Psoas muscle (tissue), 8 donors: Measurements from ENCODE around the gene PLA1A. TPM values are rescaled to one million over a fixed set of nuclear protein-coding genes. Genes with fewer than 3 reads are reported as not detected.

ENCODE experiments used
- ATAC-seq, 4 donors: fragments of 200-7000 bp; cut with Tn5 transposase; one replicate each; pipeline ENCODE4 v1.9.1; 2020; ENCODE audit warnings: moderate library complexity in 3 of 4, mild to moderate bottlenecking in 2 of 4
- DNase-seq, 2 donors: peaks; one replicate each; pipeline ENCODE4 v3.0.0-alpha.2; 2020
- H3K27ac ChIP-seq: fragments of 200-600 bp; one replicate; pipeline ENCODE4 v1.8.0; 2022
- H3K27me3 ChIP-seq, 3 donors: fragments of 200-600 bp in 1 of 3; one replicate each; pipeline versions ENCODE4 v1.6.1 to v1.8.0; 2013 to 2022; ENCODE audit warnings: low read length in 2 of 3, mild to moderate bottlenecking in 2 of 3, moderate library complexity in 1 of 3; ENCODE audit not compliant: insufficient read depth in 3 of 3
- H3K36me3 ChIP-seq, 2 donors: fragments of 200-600 bp in 1 of 2; one replicate each; pipeline versions ENCODE4 v1.6.1 to v1.8.0; 2013 to 2022; ENCODE audit warnings: low read depth in 1 of 2, mild to moderate bottlenecking in 1 of 2, moderate library complexity in 1 of 2; ENCODE audit not compliant: insufficient read depth in 1 of 2
- H3K4me1 ChIP-seq: fragments of 200-600 bp; one replicate; pipeline ENCODE4 v1.8.0; 2022
- H3K4me3 ChIP-seq: fragments of 200-600 bp; one replicate; pipeline ENCODE4 v1.8.0; 2022; ENCODE audit warnings: mild to moderate bottlenecking
- H3K9me3 ChIP-seq: fragments of 200-600 bp; one replicate; pipeline ENCODE4 v1.8.0; 2022
- WGBS, 3 donors: extraction: QIAGEN DNeasy Blood & Tissue Kit; methylation state at CpG; one replicate each; pipeline versions ENCODE4 v1.1.6 to v1.1.7; 2013; 5-methylcytosine and 5-hydroxymethylcytosine counted together
- intact Hi-C, 2 donors: fragments of 100-400 bp; cut with DNase I; formaldehyde crosslinking; loops; one replicate each; pipeline versions ENCODE4 v1.11.0 to v1.14.2; 2022
- polyA plus RNA-seq, 3 donors: library from polyadenylated mRNA; stranded (reverse); fragments of 200-250 nt; gene quantifications; one replicate each; pipeline ENCODE4 v1.2.3, GENCODE V29; 2013
- total RNA-seq, 4 donors: library from RNA; stranded (reverse); fragmentation: NEBNext Ultra II Directional in 2 of 4; extraction: Animal tissue kit (Norgen Biotek cat#: 25700) in 2 of 4; gene quantifications; one replicate each; pipeline versions ENCODE4 v1.2.1 to v1.2.4, GENCODE V29; 2021 to 2023
- TF ChIP-seq, protein P1 (sequence below): fragments of 200-600 bp; IDR thresholded peaks from one replicate; pipeline ENCODE4 v1.8.0; 2022; ENCODE audit warnings: antibody characterized with exemption
- donor health status: healthy with polysubstance abuse.
- donor health status: DM: no; HTN: no; CAD: no; lungs with moderate emphysema.
- donor health status: Bipolar disorder and iron deficiency.
- donor health status: healthy.
- donor health status: DM: yes; HTN: yes; CAD: no.
- donor health status: DM: no; HTN: no; CAD: no.
- donor health status: DM: no; HTN: no; CAD: no.
- donor health status: DM: yes; HTN: yes; CAD: no.

The PLA1A gene
- total and polyA plus RNA-seq, 7 donors, result 1.1 to 11.7 (median 2.5) TPM

DNA sequence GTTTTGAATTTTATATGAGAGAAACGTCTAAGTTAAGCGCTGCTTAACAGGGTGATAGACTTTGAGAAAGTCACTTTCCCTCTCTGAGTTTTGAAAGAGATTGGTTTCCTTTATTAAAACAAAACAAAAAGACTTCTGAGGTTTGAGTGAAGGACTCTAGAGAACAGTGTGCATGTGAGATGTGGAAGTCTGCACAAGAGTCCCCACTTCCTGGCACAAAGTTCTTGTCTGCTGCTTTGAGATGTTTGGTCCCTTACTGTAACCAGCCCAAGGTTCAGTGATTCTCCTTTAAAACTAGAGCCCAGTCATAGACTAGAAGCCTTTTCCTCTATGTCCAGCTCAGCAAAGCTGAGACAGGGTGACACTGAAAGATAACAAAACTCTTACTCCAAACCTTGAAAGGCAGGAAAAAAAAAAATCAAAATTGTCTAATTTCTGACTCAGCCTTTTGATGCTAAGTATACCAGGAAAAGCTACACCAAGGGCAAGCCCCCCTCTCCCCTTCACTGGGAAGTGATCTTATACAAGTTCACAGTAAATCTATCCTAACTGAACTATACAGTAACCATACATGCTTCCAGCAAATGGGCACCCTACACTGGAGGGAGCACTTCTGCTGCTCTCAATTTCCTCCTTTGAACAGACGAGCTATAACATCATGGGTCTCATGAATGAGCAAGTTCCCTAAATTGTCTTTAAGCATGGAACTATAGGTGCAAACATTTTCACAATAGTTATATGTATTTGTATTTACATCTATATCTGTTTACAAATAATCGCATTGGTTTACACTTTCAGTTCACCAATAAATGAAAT, 60.4 kb downstream of the PLA1A start:
- ATAC-seq (no peak), DNase-seq (no peak)
- H3K36me3 ChIP-seq, result peaks cover 3 to 40% of the 10 kb centered on the region in 2 donors
- peaks cover 44% of the 10 kb centered on the region for H3K4me1 ChIP-seq
- peak overlapping the region; percentile 71 for H3K4me3 ChIP-seq
- no peaks in the 10 kb centered on the region for H3K27me3 ChIP-seq
- 61 to 64% (median 64%) methylated on average over 4 of the region's 4 CpGs for WGBS, 3 donors
- H3K27ac ChIP-seq, result peak overlapping the region; percentile 97
- H3K9me3 ChIP-seq, result no peaks in the 10 kb centered on the region
- TF ChIP-seq, protein P1, sequence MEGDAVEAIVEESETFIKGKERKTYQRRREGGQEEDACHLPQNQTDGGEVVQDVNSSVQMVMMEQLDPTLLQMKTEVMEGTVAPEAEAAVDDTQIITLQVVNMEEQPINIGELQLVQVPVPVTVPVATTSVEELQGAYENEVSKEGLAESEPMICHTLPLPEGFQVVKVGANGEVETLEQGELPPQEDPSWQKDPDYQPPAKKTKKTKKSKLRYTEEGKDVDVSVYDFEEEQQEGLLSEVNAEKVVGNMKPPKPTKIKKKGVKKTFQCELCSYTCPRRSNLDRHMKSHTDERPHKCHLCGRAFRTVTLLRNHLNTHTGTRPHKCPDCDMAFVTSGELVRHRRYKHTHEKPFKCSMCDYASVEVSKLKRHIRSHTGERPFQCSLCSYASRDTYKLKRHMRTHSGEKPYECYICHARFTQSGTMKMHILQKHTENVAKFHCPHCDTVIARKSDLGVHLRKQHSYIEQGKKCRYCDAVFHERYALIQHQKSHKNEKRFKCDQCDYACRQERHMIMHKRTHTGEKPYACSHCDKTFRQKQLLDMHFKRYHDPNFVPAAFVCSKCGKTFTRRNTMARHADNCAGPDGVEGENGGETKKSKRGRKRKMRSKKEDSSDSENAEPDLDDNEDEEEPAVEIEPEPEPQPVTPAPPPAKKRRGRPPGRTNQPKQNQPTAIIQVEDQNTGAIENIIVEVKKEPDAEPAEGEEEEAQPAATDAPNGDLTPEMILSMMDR, result no peak
- intact Hi-C loops, result loop anchor here in 1 of 2 donors (2.0 to 5.0 kb wide), 2 partner anchors 19 to 439 kb away; no protein-coding TSS in a partner anchor

DNA sequence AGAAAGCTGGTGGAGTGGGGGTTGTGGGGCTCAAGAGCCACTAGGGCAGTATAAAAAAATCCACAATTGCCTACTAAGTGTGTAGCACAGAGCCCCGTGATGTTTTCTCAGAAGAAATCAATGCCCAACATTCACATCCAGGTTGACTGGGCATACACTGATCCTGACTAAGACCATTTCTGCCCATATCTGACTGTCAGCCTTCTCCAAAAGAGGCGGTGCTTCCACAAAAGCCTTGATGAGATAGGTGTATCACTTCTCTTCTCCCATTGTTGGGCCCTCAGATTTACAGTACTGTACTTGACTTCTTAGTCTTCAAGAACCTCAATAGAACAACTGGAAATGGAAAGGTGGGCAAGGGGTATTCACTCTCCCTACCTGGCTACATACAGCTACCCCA, 61.3 kb downstream of the PLA1A start:
- ATAC-seq (peak; percentile 49 to 78 (median 60)), DNase-seq (no peak)
- 31 to 47% (median 42%) methylated on average over 2 of the region's 2 CpGs for WGBS, 3 donors
- Histone ChIP-seq H3K27ac (peak overlapping the region; percentile 97), H3K4me1 (peaks cover 48% of the 10 kb centered on the region), H3K27me3 (no peaks in the 10 kb centered on the region), H3K4me3 (peak overlapping the region; percentile 71), H3K9me3 (no peaks in the 10 kb centered on the region), H3K36me3 (peaks cover 3 to 34% of the 10 kb centered on the region in 2 donors)
- TF ChIP-seq, protein P1, result no peak
- intact Hi-C loops, result loop anchor here in 1 of 2 donors (2.0 to 5.0 kb wide), 2 partner anchors 20 to 438 kb away; no protein-coding TSS in a partner anchor

DNA sequence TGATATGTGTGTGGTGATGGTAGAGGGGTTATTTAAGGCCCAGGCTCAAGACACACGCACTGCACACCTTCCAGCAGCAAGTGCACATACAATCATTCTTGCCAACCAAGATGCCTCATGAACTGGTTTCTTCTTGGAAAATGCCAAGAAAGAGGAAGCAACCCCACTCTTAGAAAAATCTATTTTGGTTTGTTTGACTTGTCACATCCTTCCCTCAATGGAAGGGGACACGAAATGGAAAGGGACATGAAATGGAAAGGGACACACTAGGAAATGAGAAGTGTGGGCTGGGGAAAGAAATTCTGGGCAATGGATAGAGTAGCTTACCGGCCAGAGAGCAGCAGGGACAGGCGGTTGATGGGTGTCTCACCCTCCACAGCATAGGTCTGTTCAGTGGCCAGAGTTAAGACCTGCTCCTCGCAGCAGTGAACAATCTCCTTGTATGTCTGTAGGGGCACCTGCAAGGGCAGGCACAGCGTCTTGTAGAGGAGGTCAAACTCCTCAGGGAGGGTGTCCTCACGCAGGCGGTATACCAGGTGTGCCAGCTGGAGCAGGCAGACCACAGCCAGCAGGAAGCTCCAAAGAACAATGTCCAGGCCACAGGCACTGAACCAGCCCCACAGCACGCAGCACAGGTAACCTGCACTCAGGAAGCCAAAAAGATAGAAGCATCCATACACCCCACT, 62.1 kb downstream of the PLA1A start:
- Histone ChIP-seq H3K4me3 (peak overlapping the region; percentile 71), H3K4me1 (peaks cover 48% of the 10 kb centered on the region), H3K27ac (peak overlapping the region; percentile 97), H3K27me3 (no peaks in the 10 kb centered on the region), H3K9me3 (no peaks in the 10 kb centered on the region), H3K36me3 (peaks cover 3 to 27% of the 10 kb centered on the region in 2 donors)
- DNase-seq (peak in 1 of 2 donors; percentile 65), ATAC-seq (peak; percentile 46 to 59 (median 50))
- WGBS, 3 donors, result 36 to 49% (median 37%) methylated on average over 9 of the region's 9 CpGs
- TF ChIP-seq, protein P1, result no peak
- intact Hi-C loops, result loop anchor here in 1 of 2 donors (2.0 to 5.0 kb wide), 2 partner anchors 21 to 438 kb away; no protein-coding TSS in a partner anchor

DNA sequence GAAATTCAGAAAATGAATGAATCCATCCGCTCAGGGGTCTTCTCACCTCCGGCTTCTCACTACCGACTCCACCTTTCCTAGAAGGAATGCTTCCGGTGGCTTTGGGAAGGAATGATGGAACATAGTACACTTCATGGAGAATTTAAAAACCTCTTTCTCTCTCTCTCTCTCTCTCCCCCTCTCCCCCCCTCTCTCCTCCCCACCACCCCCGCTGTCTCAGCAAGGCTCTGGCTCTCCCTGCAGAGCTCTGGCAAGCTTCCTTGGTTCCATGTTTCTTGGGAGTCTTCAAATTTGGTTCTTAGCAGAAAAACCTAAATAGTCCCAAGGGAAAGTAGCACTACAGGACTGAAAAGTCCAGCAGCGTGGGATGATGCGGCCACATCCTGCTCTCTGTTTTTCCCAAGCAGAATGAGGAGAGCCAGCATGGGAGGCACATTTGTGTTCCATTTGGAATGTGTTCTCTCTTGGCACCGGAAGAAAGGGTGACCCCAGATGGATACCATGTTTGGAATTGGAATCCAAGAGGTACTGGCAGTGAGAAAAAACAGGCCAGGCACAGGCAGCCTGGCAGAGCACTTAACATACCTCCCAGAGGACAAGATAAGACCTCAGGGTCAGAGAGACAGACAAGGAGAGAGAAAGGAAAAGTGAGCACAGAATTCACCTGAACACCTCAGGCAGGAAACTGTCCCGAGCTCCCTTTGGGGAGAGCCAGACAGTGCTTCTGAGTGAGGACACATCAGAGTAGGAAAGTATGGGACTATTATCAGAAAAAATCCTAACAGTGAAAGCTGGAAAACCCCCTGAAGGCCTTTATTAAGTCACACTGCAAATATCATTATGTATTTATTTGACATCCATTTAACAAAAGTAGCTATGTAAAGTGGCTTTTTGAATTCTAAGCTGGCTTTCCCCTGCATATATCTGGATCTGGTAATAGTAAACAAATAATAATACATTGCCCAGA, 63.1 kb downstream of the PLA1A start, which contains the start of gene POPDC2:
POPDC2 (minus strand) TSS at position 116 of the 967 bp plus-strand sequence. CDS start 166 bp downstream, outside the sequence.
- intact Hi-C loops, result no loop called here
- H3K27ac ChIP-seq, result peak within 1 kb of the TSS; percentile 97
- TF ChIP-seq, protein P1, result no peak
- H3K4me3 ChIP-seq, result peak within 1 kb of the TSS; percentile 71
- peak; percentile 44 to 52 (median 50) for ATAC-seq
- H3K4me1 ChIP-seq, result peaks cover 57% of the 10 kb centered on the region
- H3K27me3 ChIP-seq, result no peaks in the 10 kb centered on the region
- H3K36me3 ChIP-seq, result peaks cover 3 to 22% of the 10 kb centered on the region in 2 donors
- H3K9me3 ChIP-seq, result no peaks in the 10 kb centered on the region
- DNase-seq, result peak in 1 of 2 donors; percentile 52
- WGBS, 3 donors, result 23 to 37% (median 30%) methylated on average over 8 to 9 of the region's 9 CpGs
